ENCODE results near the gene CPNE1. TPM values are rescaled to one million over a fixed set of nuclear protein-coding genes. Genes with fewer than 3 reads are reported as not detected.
"Not testable (repeated sequence)": the region's sequence is repeated elsewhere in the genome, so short reads cannot be mapped to it uniquely, and the experiment has no call there.

CPNE1 gene
- 100 to 1,000 TPM; 238 to 441 TPM for total RNA-seq
- polyA plus RNA-seq (2013, experiment 1 of 2) = 343 TPM
- 307 TPM for polyA plus RNA-seq (2013, experiment 2 of 2)
- long read RNA-seq, experiment 1, transcript CPNE1-204 (16 exons, 1,928 nt) = major isoform, 28 of 95 reads
- long read RNA-seq, experiment 1, partial matches to known transcripts = 29 of 95 reads
- long read RNA-seq, experiment 1, other reads (novel, unspliced or antisense) = 36 of 95 reads
- long read RNA-seq, experiment 2, transcript CPNE1-204 (16 exons, 1,928 nt) = major isoform, 105 of 286 reads
- long read RNA-seq, experiment 2, transcript CPNE1-221 (2 exons, 625 nt) = minor isoform, 5 of 286 reads
- long read RNA-seq, experiment 2, partial matches to known transcripts = 16 of 286 reads
- long read RNA-seq, experiment 2, other reads (novel, unspliced or antisense) = 157 of 286 reads
- long read RNA-seq, experiment 3, transcript CPNE1-221 (2 exons, 625 nt) = minor isoform, 5 of 316 reads
- long read RNA-seq, experiment 3, transcript CPNE1-204 (16 exons, 1,928 nt) = major isoform, 63 of 316 reads
- long read RNA-seq, experiment 3, partial matches to known transcripts = 7 of 316 reads
- long read RNA-seq, experiment 3, other reads (novel, unspliced or antisense) = 235 of 316 reads
- long read RNA-seq, experiment 4, transcript CPNE1-204 (16 exons, 1,928 nt) = major isoform, 108 of 313 reads
- long read RNA-seq, experiment 4, partial matches to known transcripts = 40 of 313 reads
- long read RNA-seq, experiment 4, other reads (novel, unspliced or antisense) = 165 of 313 reads

GRCh38 chr20:35664466-35665206 is at the start of gene CPNE1, which contains the start of gene RBM12:
Gene CPNE1 (minus strand): TSS chr20:35664900. CDS start chr20:35632923, 31,977 bp downstream.
Gene RBM12 (minus strand): TSS chr20:35664900. CDS start chr20:35655322, 9,578 bp downstream.
- DNase-seq = peak; percentile 97
- WGBS, 2 experiments (ENCODE audit: insufficient coverage in 1 of 2, insufficient read length in 1 of 2) = 0 to 1% methylated on average over 31 to 61 of the region's 61 CpGs
- Histone ChIP-seq H3K36me3 (ENCODE audit: control insufficient read depth, insufficient read depth, low read length) (peaks cover 17% of the 10 kb centered on the region), H3K27ac (ENCODE audit: low read depth, low read length) (peak within 1 kb of the TSS; percentile 97), H3K9me3 (ENCODE audit: control insufficient read depth, low read length) (no peaks in the 10 kb centered on the region), H3K4me3 (ENCODE audit: low read length) (peak within 1 kb of the TSS; percentile 95), H3K4me1 (ENCODE audit: control insufficient read depth, insufficient read depth, low read length) (no peaks in the 10 kb centered on the region), H3K27me3 (ENCODE audit: control insufficient read depth, insufficient read depth, low read length, poor library complexity, severe bottlenecking) (no peaks in the 10 kb centered on the region), H3K9ac (ENCODE audit: extremely low read depth, low read length, poor library complexity, severe bottlenecking) (peak within 1 kb of the TSS; percentile 98)
- Mint-ChIP-seq H3K4me3 (peak within 1 kb of the TSS; percentile 96), H3K27ac (peak within 1 kb of the TSS; percentile 99), H3K9me3 (no peaks in the 10 kb centered on the region), H3K27me3 (ENCODE audit: insufficient read depth) (no peaks in the 10 kb centered on the region), H3K4me1 (peaks cover 21% of the 10 kb centered on the region), H3K36me3 (ENCODE audit: low read depth) (peaks cover 9% of the 10 kb centered on the region)
- peak; percentile 24 for TF ChIP-seq CTCF (conservative IDR thresholded peaks at IDR 0.05)

- Histone ChIP-seq H3K4me3 (ENCODE audit: low read length) (no peak overlapping the region), H3K27ac (ENCODE audit: low read depth, low read length) (no peak overlapping the region), H3K4me1 (ENCODE audit: control insufficient read depth, insufficient read depth, low read length) (no peaks in the 10 kb centered on the region), H3K27me3 (ENCODE audit: control insufficient read depth, insufficient read depth, low read length, poor library complexity, severe bottlenecking) (no peaks in the 10 kb centered on the region), H3K9me3 (ENCODE audit: control insufficient read depth, low read length) (no peaks in the 10 kb centered on the region), H3K36me3 (ENCODE audit: control insufficient read depth, insufficient read depth, low read length) (peaks cover 97% of the 10 kb centered on the region), H3K9ac (ENCODE audit: extremely low read depth, low read length, poor library complexity, severe bottlenecking) (no peak overlapping the region)
- TF ChIP-seq CTCF (conservative IDR thresholded peaks at IDR 0.05) = no peak
- no peaks in the 10 kb centered on the region for H3K4me1 Mint-ChIP-seq
- DNase-seq = no peak
- H3K27ac Mint-ChIP-seq = no peak overlapping the region
- WGBS, 2 experiments (ENCODE audit: insufficient coverage in 1 of 2, insufficient read length in 1 of 2) = 93 to 94% methylated on average over 4 of the region's 4 CpGs
- no peak overlapping the region for H3K4me3 Mint-ChIP-seq
- H3K9me3 Mint-ChIP-seq = no peaks in the 10 kb centered on the region
- no peaks in the 10 kb centered on the region for H3K27me3 Mint-ChIP-seq (ENCODE audit: insufficient read depth)
- H3K36me3 Mint-ChIP-seq (ENCODE audit: low read depth) = peaks cover 75% of the 10 kb centered on the region
Observed at GRCh38 chr20:35714127-35714526, 49.4 kb upstream of the CPNE1 start.

- H3K36me3 ChIP-seq (ENCODE audit: control insufficient read depth, insufficient read depth, low read length) = peaks cover 98% of the 10 kb centered on the region
- Mint-ChIP-seq H3K27ac (peak overlapping the region; percentile 31), H3K36me3 (ENCODE audit: low read depth) (peaks cover 71% of the 10 kb centered on the region)
- H3K27me3 ChIP-seq (ENCODE audit: control insufficient read depth, insufficient read depth, low read length, poor library complexity, severe bottlenecking); H3K4me3 Mint-ChIP-seq; H3K4me1 Mint-ChIP-seq; H3K4me3 ChIP-seq (ENCODE audit: low read length); H3K9me3 ChIP-seq (ENCODE audit: control insufficient read depth, low read length); H3K27ac ChIP-seq (ENCODE audit: low read depth, low read length); H3K9ac ChIP-seq (ENCODE audit: extremely low read depth, low read length, poor library complexity, severe bottlenecking); H3K27me3 Mint-ChIP-seq (ENCODE audit: insufficient read depth); H3K4me1 ChIP-seq (ENCODE audit: control insufficient read depth, insufficient read depth, low read length); H3K9me3 Mint-ChIP-seq: not testable (repeated sequence)
- peak; percentile 14 for DNase-seq
- 93 to 95% methylated on average over 7 to 9 of the region's 9 CpGs for WGBS, 2 experiments (ENCODE audit: insufficient coverage in 1 of 2, insufficient read length in 1 of 2)
Observed at GRCh38 chr20:35713120-35713519, 48.4 kb upstream of the CPNE1 start.

Data from endodermal cell (in vitro differentiated cells).